ENCODE results near the gene GRIK3. TPM values are rescaled to one million over a fixed set of nuclear protein-coding genes. Genes with fewer than 3 reads are reported as not detected.

The GRIK3 gene
- total RNA-seq, 6 experiments from 2014 or later = not detected

GRCh38 chr1:36988321-36988720, 46.0 kb downstream of the GRIK3 start:
- no peaks in the 10 kb centered on the region for H3K4me1 Mint-ChIP-seq (ENCODE audit: low read depth)
- peaks cover 65% of the 10 kb centered on the region for H3K9me3 Mint-ChIP-seq
- TF ChIP-seq CTCF (IDR thresholded peaks at IDR 0.05) = no peak
- H3K27ac Mint-ChIP-seq = no peak overlapping the region
- peaks cover 1% of the 10 kb centered on the region; the same call in 1 of the 2 replicates for H3K27me3 Mint-ChIP-seq (ENCODE audit: insufficient read depth)
- no peak for DNase-seq
- peaks cover 12% of the 10 kb centered on the region for H3K36me3 Mint-ChIP-seq (ENCODE audit: low read depth)
- H3K4me3 Mint-ChIP-seq = no peak overlapping the region

- Mint-ChIP-seq H3K36me3 (ENCODE audit: low read depth) (peaks cover 9% of the 10 kb centered on the region), H3K27ac (no peak overlapping the region), H3K9me3 (peaks cover 69% of the 10 kb centered on the region), H3K4me1 (ENCODE audit: low read depth) (no peaks in the 10 kb centered on the region), H3K27me3 (ENCODE audit: insufficient read depth) (peaks cover 1% of the 10 kb centered on the region; the same call in 1 of the 2 replicates), H3K4me3 (no peak overlapping the region)
- TF ChIP-seq CTCF (IDR thresholded peaks at IDR 0.05) = no peak
- no peak for DNase-seq
Measured at GRCh38 chr1:36987276-36987675, 47.0 kb downstream of the GRIK3 start.

- Mint-ChIP-seq H3K4me1 (ENCODE audit: low read depth) (no peaks in the 10 kb centered on the region), H3K9me3 (peaks cover 66% of the 10 kb centered on the region), H3K36me3 (ENCODE audit: low read depth) (0 out of 2 replicates have a peak, but pooled peaks cover 4% of the 10 kb centered on the region), H3K27ac (no peak overlapping the region), H3K4me3 (no peak overlapping the region), H3K27me3 (ENCODE audit: insufficient read depth) (peaks cover 1% of the 10 kb centered on the region; the same call in 1 of the 2 replicates)
- no peak for TF ChIP-seq CTCF (IDR thresholded peaks at IDR 0.05)
- DNase-seq = no peak
Measured at GRCh38 chr1:36986241-36986985, 47.9 kb downstream of the GRIK3 start.

- H3K9me3 Mint-ChIP-seq = peaks cover 73% of the 10 kb centered on the region
- H3K4me3 Mint-ChIP-seq = no peak overlapping the region
- 0 out of 2 replicates have a peak, but pooled peaks cover 4% of the 10 kb centered on the region for H3K36me3 Mint-ChIP-seq (ENCODE audit: low read depth)
- no peak overlapping the region for H3K27ac Mint-ChIP-seq
- no peak for TF ChIP-seq CTCF (IDR thresholded peaks at IDR 0.05)
- H3K27me3 Mint-ChIP-seq (ENCODE audit: insufficient read depth) = no peaks in the 10 kb centered on the region
- DNase-seq = no peak
- H3K4me1 Mint-ChIP-seq (ENCODE audit: low read depth) = no peaks in the 10 kb centered on the region
Measured at GRCh38 chr1:36984675-36985074, 49.6 kb downstream of the GRIK3 start.

- Mint-ChIP-seq H3K4me3 (no peak overlapping the region), H3K27ac (no peak overlapping the region), H3K27me3 (ENCODE audit: insufficient read depth) (no peaks in the 10 kb centered on the region; the same call in 1 of the 2 replicates), H3K36me3 (ENCODE audit: low read depth) (0 out of 2 replicates have a peak, but pooled peaks cover 2% of the 10 kb centered on the region), H3K9me3 (peaks cover 73% of the 10 kb centered on the region), H3K4me1 (ENCODE audit: low read depth) (no peaks in the 10 kb centered on the region)
- no peak for DNase-seq
- no peak for TF ChIP-seq CTCF (IDR thresholded peaks at IDR 0.05)
Measured at GRCh38 chr1:36984026-36984425, 50.3 kb downstream of the GRIK3 start.

All from HFFc6 (cell line).